GM21619 (cell line): ENCODE measurements around the gene RTCB.
A peak's percentile ranks its signal among the peaks of the same experiment; 100 is the strongest.

Experiments used
- ATAC-seq: cut with Tn5 transposase; IDR thresholded peaks from one replicate; pipeline ENCODE4 v1.9.1; 2021; ENCODE audit not compliant: unreplicated experiment

Gene RTCB

DNA sequence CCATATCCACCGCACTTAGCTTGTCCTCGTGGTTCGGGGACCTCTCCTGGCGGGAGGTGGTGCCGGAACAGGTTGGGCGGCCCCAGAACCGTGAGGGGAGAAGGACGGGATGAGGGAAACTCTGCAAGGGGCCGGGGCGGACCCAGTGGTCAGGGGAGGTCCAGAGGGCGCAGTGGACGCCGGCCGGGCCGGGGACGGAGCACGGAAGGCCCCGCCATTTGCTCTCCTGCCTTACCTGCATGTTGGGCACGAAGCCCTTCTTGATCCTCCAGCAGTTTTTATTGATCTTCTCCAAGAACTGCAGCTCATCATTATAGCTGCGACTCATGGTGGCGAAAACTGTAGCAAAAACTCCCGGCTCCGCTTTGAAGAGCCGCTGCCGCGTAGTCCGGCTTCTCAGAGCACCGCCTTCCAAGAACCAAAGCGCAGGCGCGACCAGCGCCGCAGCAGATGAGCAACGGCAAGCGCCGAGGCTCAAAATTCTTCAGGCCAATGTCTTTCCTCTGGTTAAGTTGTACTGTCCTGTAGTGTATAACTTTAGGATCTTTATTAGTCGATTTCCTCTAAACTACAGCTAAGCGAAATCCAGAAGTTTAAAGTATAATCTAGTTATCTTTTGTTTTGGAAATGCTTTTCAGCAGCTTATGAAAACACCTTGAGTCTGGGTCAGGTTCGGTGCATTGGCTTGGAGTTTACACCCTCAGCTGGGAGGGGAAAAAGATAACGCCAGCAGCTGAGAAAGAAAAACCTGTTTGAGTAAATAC lies at the start of gene RTCB:
RTCB (minus strand) TSS at position 419 of the 764 bp plus-strand sequence; CDS start at position 328, 91 bp downstream.
- peak; percentile 67 for ATAC-seq

DNA sequence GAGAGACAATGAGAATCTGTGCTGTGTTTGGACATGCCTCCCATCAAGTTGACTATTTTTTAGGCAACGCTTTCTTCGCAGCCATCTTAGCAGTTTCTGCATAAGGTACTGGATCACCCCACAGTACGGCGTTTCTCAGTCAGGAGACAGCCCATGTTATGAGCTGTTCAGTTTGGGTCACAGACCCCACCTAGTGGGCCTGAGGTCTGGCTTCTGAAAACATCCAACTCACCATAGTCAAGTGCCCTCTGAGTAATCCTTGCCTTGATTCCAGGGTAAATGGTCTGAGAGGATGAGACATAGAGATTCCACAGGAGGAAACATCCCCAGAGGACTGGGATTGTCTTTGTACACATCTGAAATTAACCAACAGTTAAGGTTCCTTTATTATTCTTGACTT lies 45.0 kb upstream of the RTCB start:
- no peak for ATAC-seq

DNA sequence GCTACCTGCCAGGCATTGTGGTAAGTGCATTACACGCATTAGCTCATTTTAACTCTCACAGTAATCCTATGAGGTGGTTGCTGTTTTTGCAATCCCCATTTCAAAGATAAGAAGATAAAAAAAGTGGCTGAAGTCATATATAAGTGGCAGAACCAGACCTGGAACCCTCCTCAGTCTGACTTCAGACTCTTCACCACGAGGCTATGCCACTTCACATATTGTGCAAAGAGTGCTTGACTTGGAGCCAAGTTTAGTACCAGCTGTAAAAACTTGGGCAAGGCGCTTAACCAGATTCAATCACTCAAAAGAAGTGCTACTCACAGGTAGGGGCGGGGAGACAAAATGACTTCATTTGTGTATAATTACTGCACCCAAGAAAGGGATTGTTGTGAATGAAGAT lies 36.9 kb upstream of the RTCB start:
- ATAC-seq: no peak

DNA sequence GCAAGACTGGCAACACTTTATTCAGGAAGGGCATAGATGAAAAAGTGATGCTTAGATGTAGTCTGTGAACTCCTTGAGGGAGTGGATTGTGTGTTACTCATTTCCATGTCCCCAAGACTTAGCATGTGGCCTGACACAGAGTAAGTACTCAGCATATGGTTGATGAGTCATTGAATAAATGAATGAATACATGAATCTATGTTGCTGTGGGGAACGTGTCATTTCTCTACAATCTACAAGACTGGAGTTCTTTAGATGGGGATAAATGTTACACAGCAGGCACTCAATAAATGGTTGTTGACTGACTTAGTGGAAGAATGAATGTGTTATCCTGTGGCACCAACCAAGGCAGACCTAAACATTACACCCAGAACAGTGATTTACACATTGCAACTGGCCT lies 34.3 kb upstream of the RTCB start:
- no peak for ATAC-seq

DNA sequence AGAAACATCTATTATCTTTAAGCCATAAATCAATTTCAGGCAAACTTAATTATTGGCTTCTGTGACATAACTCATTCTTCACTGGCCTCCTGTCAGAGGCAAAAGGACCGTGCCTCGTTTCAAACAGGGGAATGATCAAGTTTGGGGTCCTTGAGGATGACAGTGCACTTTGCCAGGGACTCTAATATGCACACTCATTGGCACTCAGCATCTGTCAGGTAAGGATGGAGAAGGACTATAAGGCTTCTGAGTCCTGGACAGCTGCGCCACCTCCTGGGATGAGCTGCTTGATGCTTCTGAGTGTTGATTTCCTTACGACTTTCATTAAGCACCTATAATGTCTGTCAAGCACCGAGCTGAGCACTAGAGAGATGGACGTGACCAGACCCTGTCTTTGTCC lies 32.0 kb upstream of the RTCB start:
- no peak for ATAC-seq

DNA sequence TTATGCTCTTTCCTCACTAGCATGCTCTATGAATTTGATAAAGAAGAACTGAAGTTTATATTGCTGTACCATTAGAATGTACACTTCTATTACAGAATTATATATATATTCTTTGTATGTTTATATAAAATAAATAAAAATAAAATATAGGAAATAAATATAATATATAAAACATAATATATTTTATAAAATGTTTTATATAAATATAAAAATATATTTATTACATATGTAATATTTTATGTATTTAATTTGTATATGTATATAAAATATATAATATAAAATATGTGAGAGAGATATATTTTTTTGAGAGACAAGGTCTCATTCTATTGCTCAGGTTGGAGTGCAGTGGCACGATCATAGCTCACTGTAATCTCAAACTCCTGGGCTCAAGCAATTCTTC lies 18.3 kb upstream of the RTCB start:
- no peak for ATAC-seq

DNA sequence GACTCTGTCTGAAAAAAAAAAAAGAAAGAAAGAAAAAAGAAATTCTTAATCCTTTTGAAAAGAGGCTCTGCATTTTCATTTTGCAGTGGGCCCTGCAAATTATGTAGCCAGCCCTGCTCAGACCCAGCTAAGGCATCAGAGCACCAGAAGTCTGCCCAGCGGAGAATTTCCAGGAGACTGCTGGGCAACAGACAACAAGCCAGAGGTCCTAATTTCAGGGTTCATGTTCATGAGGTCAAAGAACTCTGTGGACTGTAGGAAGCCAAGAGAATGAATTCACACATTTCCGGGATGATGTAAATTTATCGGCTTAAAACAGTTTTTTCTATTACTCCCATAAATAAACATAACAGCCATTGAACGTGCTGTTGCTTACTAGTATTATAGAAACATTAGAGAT lies 14.8 kb upstream of the RTCB start:
- ATAC-seq: no peak

DNA sequence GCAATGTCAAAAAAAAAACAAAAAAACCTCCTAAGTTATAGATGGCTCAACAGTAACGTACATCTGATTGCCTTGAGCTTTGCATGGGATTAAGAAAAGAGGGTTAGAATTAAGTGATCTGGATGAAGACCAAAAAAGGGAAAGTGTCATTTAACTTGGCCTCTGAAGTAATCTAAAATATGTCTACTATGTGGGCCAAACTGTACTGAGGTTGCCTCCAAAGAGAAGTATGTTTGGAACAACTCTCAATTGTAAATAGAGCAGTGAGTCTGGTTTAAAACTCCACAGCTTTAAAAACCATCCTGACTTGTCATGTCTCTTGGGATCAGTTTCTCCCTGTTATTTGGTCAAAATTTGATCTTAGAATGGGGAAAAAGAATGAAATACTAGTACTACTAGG lies 11.6 kb upstream of the RTCB start:
- no peak for ATAC-seq

DNA sequence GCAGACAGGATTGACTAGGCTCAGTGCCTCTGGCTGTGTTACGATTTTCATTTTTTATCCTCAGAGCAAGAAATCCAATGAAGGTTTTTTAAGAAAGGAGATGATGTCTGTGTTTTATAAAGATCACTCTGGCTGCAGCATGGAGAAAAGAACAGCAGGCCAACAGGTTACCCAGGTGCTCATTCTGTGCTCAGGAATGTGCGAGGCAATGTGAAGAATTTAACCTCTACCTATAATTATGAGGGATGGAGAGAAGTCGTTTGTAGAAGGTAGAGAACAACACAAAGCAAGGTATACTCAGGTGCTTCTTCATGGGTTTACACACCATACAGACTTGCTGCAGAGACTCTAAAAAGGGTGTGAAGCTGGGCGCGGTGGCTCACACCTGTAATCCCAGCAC lies 10.0 kb upstream of the RTCB start:
- no peak for ATAC-seq

DNA sequence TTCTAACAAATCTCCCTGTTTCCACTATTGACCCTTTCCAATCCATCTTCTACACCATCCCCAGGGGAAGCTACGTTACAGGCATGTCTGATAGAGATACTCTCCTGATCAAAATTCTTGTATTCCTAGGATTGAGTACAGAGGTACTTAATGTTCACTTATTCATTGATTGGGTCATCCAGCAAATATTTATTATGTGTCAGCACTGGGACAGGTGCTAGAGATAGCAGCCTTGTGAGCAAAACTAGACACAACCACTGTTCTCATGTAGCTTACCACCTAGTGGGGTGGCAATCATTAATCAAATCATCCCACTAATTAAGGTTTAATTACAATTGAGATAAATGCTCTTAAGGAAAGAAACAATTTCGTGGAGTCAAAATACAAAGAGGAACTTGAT lies 9.4 kb upstream of the RTCB start:
- ATAC-seq: no peak

DNA sequence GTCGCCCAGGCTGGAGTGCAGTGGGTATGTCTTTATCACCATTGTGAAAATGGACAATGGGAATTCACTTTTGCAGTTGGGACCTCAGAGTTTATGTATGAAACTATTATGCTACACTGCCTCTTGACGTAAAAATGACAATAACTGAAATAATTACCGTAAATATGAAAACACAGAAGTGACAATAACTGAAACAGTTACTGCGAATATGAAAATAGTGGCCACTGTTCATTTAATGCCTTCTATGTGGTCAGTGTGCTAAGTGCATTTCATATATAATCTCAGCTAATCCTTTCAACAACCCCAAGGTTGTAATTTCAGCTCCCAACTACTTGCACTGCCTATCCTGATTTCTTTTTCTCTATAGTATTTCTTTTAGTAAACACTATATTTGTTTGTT lies 5.9 kb upstream of the RTCB start:
- ATAC-seq: no peak

DNA sequence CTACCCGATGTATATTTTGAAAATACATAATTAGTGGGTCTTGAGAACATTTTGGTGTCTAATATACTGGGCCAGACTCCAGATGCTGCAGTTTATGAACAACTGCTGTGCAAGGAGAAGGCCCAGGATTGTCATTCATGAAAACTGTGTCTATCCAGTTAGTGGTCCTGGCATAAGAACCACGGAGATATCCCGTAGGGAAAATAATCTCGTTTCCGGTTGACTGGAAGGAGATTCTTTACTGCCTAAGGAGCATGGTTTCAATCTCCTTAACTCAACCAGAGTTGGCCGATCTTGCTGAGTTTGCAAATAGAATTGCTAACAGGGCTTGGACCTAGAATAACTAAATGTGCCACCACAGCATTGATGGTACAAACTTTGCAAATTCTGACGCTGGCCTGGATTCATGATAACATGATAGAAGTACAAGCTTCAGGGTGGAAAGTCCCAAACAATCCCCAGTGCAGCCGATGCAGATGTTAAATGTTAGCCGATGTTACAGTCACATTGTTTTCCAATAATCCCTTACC lies 4.6 kb upstream of the RTCB start:
- ATAC-seq: no peak

DNA sequence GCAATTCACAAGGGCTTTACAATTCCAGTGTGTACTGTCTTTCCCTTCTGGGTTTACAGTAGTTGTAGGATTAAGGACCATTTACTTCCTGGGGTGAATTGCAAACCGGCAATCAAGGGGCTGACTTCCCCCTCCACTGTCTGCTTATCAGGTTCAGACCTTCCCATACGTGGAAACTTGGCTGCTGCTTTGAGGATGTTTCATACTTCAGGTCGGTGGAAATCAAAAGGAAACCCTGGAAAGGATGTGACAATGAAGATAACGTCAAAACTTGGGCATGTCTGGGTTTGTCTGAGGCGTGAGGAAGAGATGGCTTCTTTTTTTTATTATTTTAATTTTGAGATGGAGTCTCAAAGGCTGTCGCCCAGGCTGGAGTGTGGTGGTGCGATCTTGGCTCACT lies 2.1 kb upstream of the RTCB start:
- no peak for ATAC-seq

DNA sequence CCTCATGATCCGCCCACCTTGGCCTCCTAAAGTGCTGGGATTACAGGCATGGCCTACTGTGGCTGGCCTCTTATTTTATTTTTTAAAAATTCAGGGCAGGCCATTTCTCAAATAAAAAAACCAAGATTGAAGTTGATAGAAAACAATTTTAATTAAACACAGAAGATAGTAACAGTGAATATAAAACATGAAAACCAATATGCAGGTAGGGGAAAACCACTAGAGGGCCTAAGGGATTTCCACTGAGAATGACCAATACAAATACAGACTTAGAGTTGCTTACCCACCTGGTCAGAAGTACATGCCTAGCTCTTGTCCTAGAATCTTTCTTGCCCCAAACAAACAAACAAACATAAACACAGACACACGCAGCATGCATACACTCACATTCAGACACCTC lies 1.7 kb upstream of the RTCB start:
- no peak for ATAC-seq

DNA sequence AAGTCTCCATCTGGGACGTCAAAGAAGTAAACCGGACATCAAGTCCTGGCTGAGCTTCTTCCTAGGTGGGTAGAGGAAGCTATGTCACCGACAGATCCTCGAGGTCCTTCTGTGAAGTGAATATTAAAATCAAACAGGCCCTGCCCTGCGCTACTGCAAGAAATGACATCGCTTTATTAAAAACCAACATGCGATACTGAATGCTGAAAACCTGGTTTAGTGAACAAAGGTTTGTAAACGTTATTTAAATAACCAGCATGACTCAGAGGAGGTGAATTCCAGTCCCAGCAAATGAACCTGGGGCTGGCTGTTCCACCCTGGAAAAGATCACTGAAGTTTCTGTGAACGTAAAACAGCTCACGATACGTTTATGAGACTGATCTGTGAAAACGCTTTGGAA lies 645 bp downstream of the RTCB start:
- no peak for ATAC-seq

DNA sequence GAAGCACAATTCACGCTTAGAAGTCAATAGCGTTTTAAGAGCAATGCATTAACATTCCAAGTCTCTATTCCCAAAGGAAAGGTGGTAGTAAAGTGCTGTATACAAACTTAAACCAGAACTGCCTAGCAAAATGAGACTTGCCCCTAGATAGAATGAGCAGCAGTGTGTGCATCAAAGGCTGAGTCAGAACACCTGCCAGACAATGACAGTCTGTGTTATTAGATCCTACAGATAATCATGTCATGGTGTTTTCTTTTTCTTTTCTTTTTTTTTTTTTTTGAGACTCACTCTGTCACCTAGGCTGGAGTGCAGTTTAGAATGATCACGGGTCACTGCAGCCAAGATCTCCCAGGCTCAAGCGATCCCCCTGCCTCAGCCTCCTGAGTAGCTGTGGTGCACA lies 1.6 kb downstream of the RTCB start:
- ATAC-seq: no peak

DNA sequence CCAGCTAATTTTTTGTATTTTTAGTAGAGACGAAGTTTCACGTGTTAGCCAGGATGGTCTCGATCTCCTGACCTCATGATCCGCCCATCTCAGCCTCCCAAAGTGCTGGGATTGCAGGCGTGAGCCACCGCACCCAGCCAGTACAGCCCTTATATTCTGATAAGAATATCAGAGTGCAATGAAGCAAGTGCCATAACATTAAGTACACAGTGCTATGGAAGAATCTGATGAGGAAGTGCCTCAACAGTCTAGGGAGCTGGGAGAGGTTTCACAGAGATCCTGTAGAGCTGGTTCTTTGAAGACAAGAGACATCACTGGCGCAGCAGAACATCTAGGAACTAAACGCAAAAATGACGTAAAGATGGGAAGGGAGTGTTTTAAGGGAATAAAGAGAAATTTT lies 2.1 kb downstream of the RTCB start:
- ATAC-seq: no peak

DNA sequence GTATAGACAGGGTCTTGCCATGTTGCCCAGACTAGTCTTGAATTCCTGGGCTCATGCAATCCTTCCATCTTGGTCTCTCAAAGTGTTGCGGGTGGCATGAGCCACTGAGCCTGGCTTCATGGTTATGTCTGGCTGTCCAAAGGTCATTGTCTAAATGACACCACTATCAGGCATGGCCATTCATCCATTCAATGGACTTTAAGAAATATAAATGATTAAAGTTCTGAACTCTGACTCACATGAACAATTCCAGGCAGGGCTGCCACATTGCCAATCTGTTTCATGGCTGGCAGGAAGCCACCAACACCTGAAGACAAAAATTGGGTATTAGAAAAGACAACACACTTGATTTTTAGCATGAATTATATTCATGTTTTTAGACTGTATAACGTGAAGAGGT lies 4.1 kb downstream of the RTCB start:
- ATAC-seq: no peak

DNA sequence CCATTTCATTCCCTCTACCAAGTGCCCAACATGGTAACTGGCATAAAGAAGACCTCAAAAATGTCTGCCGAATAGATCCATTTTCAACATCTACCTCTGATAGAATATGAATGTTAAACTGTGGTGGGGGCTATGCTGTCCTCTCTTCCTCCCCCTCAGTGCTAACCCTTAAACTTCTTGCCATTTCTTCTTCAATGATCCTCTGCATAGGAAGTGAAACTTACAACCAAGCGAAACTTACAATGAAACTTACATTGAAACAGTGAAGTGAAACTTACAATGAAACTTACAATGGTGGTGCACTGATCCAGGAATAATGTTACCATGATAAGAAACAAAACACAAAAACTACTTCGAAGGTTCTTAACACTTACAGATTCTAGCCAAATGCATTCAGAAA lies 4.7 kb downstream of the RTCB start:
- ATAC-seq: peak; percentile 56

DNA sequence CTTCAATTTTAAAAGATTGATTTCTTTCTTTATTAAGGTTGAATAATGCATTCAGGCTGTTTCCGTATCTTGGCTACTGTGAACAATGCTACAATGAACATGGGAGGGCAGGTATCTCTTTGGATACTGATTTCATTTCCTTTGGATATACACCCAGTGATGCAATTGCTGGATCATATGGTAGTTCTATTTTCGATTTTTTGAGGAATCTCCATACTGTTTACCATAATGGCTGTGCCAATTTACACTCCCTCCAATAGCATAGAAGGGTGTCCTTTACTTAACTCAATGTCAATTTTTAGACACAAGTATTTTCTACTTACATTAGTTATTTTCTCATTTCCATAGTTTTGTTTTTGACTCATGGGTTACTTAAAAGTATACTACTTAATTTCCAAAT lies 8.0 kb downstream of the RTCB start:
- ATAC-seq: no peak

DNA sequence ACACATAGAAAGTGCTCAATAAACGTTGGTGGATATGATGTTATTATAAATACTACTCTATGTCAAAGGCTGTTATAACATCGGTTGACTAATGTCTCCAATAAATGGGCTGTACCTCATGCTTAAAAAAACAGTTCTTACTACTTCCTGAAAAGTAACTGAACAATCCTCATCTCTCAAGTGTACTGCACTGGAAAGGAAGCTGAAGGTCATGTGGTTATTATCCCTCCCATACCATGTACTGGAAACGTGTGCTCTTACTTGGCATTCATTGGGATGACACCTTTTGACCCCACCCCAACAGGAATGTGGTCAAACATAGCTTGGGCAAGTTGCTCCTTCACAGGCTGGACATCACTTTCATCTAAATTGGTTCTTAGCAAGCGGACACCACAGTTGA lies 10.6 kb downstream of the RTCB start:
- no peak for ATAC-seq

DNA sequence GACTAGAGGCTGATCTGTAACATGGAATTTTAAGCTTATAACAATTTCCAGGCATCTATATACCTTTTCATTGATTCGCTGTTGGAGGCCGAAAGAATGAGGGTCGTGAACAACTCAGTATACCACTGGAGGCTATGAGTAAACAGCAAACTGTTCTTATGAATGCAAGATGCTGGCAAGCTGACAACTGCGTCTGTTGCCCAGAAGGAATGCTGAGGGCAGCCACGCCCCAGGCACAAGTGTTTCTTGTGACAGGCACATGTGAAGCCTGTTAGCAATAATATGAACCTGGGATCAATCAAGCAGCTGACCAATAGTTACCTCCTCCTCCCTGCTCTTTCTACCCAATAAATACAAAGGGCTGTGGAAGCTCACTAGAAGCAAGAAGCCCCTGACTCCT lies 15.3 kb downstream of the RTCB start:
- ATAC-seq: no peak

DNA sequence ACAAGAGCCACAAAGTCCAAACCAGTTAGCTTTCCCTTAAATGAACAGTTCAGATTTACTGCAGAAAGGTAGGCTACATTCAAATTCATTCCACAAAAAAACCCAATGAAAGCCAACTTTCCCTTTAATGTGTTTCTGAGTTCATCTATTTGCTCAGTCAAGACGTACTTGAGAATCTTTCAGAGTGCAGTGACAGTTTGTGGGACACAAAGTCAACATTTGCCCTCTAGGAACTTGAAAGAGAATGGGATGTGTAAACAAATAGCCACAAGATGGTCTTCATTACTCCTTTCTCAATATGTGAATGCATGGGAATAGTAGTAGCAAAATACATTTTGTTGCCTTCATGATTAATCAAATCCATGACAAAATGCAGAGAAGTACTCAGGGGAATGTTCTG lies 15.8 kb downstream of the RTCB start:
- ATAC-seq: no peak
